K562 (cell line): ENCODE measurements around the gene EMX1. TPM values are rescaled to one million over a fixed set of nuclear protein-coding genes. Genes with fewer than 3 reads are reported as not detected.

Source experiments
- ATAC-seq: fragments of 200-7000 bp; cut with Tn5 transposase; 3 replicates; pipeline ENCODE4 v1.9.1; 2020; ENCODE audit warnings: moderate library complexity
- BruUV-seq: library from RNA; stranded (reverse); fragments of 400-500 nt; replicated peaks from 2 replicates; lab custom pipeline; 2021; lab: Mats Ljungman, UMichigan
- CTCF ChIA-PET: fragments of 300-600 bp; formaldehyde crosslinking; extraction: SDS; loops from one replicate; lab custom pipeline; 2021; ENCODE audit warnings: low intra/inter-chr PET ratio; lab: Yijun Ruan, JAX
- POLR2A ChIA-PET: fragments of 300-600, 350-650 bp; sonication (Branson Sonifier 250); formaldehyde crosslinking; extraction: SDS; loops from one replicate; lab custom pipeline; 2021; ENCODE audit warnings: antibody characterized with exemption, inconsistent platforms; lab: Yijun Ruan, JAX
- DNase-seq, 4 experiments: peaks; one replicate each; pipeline versions ENCODE4 v3.0.0 to v3.0.0-alpha.2; 2011 to 2018; ENCODE audit warnings: low spot score in 3 of 4, mixed read lengths in 3 of 4; ENCODE audit errors: extremely low read depth in 1 of 4
- FAIRE-seq: peaks from 2 replicates; lab custom pipeline; 2011; peaks lifted over from hg19 to GRCh38; lab: Jason Lieb, UNC
- H2AFZ ChIP-seq: 2 replicates; pipeline ENCODE4 v1.6.0; 2011; ENCODE audit warnings: low read depth, low read length, control low read depth, inconsistent platforms
- H3K27ac ChIP-seq: fragments of 200-600 bp; 3 replicates; pipeline ENCODE4 v1.8.0; 2011; ENCODE audit warnings: low read depth, mild to moderate bottlenecking, control low read depth, inconsistent platforms, low read length, moderate library complexity, mixed read lengths; ENCODE audit errors: extremely low read depth
- H3K27me3 ChIP-seq, 2 experiments: fragments of 300-600 bp in 1 of 2; 2 replicates in 1 of 2; 3 replicates in 1 of 2; pipeline versions ENCODE4 v1.6.0 to v1.8.0; 2011; ENCODE audit warnings: inconsistent platforms in 2 of 2, low read length in 2 of 2, mild to moderate bottlenecking in 1 of 2, mixed read lengths in 1 of 2, moderate library complexity in 1 of 2; ENCODE audit not compliant: control insufficient read depth in 2 of 2, insufficient read depth in 2 of 2
- H3K36me3 ChIP-seq: fragments of 300-600 bp; 3 replicates; pipeline ENCODE4 v1.8.0; 2011; ENCODE audit warnings: mild to moderate bottlenecking, low read length, inconsistent platforms; ENCODE audit not compliant: control insufficient read depth, insufficient read depth
- H3K4me1 ChIP-seq, 2 experiments: fragments of 200-600 bp in 1 of 2; replicated peaks in 1 of 2; 2 replicates in 1 of 2; 3 replicates in 1 of 2; pipeline versions ENCODE4 v1.5.1 to v1.8.0; 2011; ENCODE audit warnings: inconsistent platforms in 2 of 2, low read length in 2 of 2, mild to moderate bottlenecking in 1 of 2, mixed read lengths in 1 of 2, moderate library complexity in 1 of 2; ENCODE audit not compliant: control insufficient read depth in 2 of 2, insufficient read depth in 2 of 2
- H3K4me2 ChIP-seq: 2 replicates; pipeline ENCODE4 v1.6.1; 2011; ENCODE audit warnings: low read length, control low read depth, inconsistent platforms, mixed read lengths; ENCODE audit not compliant: insufficient read depth
- H3K4me3 ChIP-seq: fragments of 200-600 bp; sonication (generic), shearing (Covaris generic); 2 replicates; pipeline ENCODE4 v1.5.1; 2016; ENCODE audit warnings: control low read depth, inconsistent platforms
- H3K79me2 ChIP-seq: fragments of 200-600 bp; 3 replicates; pipeline ENCODE4 v1.8.0; 2011; ENCODE audit warnings: low read length, inconsistent platforms; ENCODE audit not compliant: control insufficient read depth, insufficient read depth
- H3K9ac ChIP-seq, 2 experiments: 2 replicates each; pipeline versions ENCODE4 v1.6.0 to v1.6.1; 2011; ENCODE audit warnings: low read depth in 2 of 2, low read length in 2 of 2, control low read depth in 1 of 2, inconsistent platforms in 1 of 2, mild to moderate bottlenecking in 1 of 2, mixed read lengths in 1 of 2; ENCODE audit not compliant: insufficient read depth in 1 of 2
- H3K9me1 ChIP-seq: one replicate; pipeline ENCODE4 v1.6.0; 2011; ENCODE audit warnings: inconsistent platforms, mild to moderate bottlenecking, low read length, moderate library complexity; ENCODE audit not compliant: control insufficient read depth, insufficient read depth
- H3K9me3 ChIP-seq: replicated peaks from 2 replicates; pipeline ENCODE4 v1.5.1; 2011; ENCODE audit warnings: low read depth, low read length, inconsistent platforms; ENCODE audit not compliant: control insufficient read depth, insufficient read depth
- H4K20me1 ChIP-seq: replicated peaks from 2 replicates; pipeline ENCODE4 v1.6.1; 2011; ENCODE audit warnings: low read length, inconsistent platforms, mixed read lengths; ENCODE audit not compliant: control insufficient read depth, insufficient read depth
- ATF1 ChIP-seq, 2 experiments: fragments of 450-650 bp in 1 of 2; IDR thresholded peaks; 2 replicates each; pipeline ENCODE4 v1.6.1; 2016; ENCODE audit warnings: missing compliant biosample characterization in 1 of 2, missing genetic modification characterization in 1 of 2
- BACH1 ChIP-seq: fragments of 200-800 bp; sonication (Bioruptor generic); IDR thresholded peaks from 2 replicates; pipeline ENCODE4 v1.6.1; 2016; ENCODE audit warnings: missing genetic modification characterization, missing compliant biosample characterization
- CBFA2T2 ChIP-seq: fragments of 450-650 bp; conservative IDR thresholded peaks from 2 replicates; pipeline ENCODE4 v1.6.1; 2017; ENCODE audit warnings: mild to moderate bottlenecking
- CREB5 ChIP-seq: fragments of 250-450 bp; sonication (Bioruptor Pico); IDR thresholded peaks from 2 replicates; pipeline ENCODE4 v1.5.0; 2020; ENCODE audit warnings: mild to moderate bottlenecking
- FOXA1 ChIP-seq: fragments of 450-650 bp; IDR thresholded peaks from 2 replicates; pipeline ENCODE4 v1.6.1; 2016; ENCODE audit warnings: mild to moderate bottlenecking, borderline replicate concordance
- FOXA3 ChIP-seq, 2 experiments: fragments of 450-650 bp in 1 of 2; sonication (generic) in 1 of 2; formaldehyde crosslinking; IDR thresholded peaks in 1 of 2; conservative IDR thresholded peaks in 1 of 2; 2 replicates each; pipeline versions ENCODE4 v1.4.0 to v1.8.0; 2020 to 2022; ENCODE audit warnings: mild to moderate bottlenecking in 2 of 2, missing genetic modification reagents in 1 of 2
- GATAD2A ChIP-seq: fragments of 450-650 bp; IDR thresholded peaks from 2 replicates; pipeline ENCODE4 v1.6.1; 2017
- GTF2E2 ChIP-seq: fragments of 200-800 bp; sonication (Bioruptor generic); IDR thresholded peaks from 2 replicates; pipeline ENCODE4 v1.6.1; 2016; ENCODE audit warnings: missing genetic modification characterization, missing compliant biosample characterization
- HMBOX1 ChIP-seq: sonication (generic); IDR thresholded peaks from 2 replicates; pipeline ENCODE4 v1.6.1; 2016
- NCOR1 ChIP-seq: fragments of 450-650 bp; IDR thresholded peaks from 2 replicates; pipeline ENCODE4 v1.6.1; 2016; ENCODE audit warnings: mild to moderate bottlenecking, moderate library complexity
- NFRKB ChIP-seq: fragments of 450-650 bp; IDR thresholded peaks from 2 replicates; pipeline ENCODE4 v1.6.1; 2016; ENCODE audit warnings: low read depth
- NR2F6 ChIP-seq: fragments of 450-650 bp; formaldehyde crosslinking; IDR thresholded peaks from 2 replicates; pipeline ENCODE4 v1.4.0; 2020; ENCODE audit warnings: mild to moderate bottlenecking
- TARDBP ChIP-seq: fragments of 450-650 bp; IDR thresholded peaks from 2 replicates; pipeline ENCODE4 v1.6.1; 2016
- ZBTB7A ChIP-seq: IDR thresholded peaks from 2 replicates; pipeline ENCODE4 v1.6.1; 2011; ENCODE audit warnings: low read depth, mild to moderate bottlenecking, low read length, moderate library complexity, borderline replicate concordance; ENCODE audit not compliant: control insufficient read depth
- ZFP1 ChIP-seq: fragments of 450-650 bp; formaldehyde crosslinking; IDR thresholded peaks from 2 replicates; pipeline ENCODE4 v1.4.0; 2020; ENCODE audit warnings: mild to moderate bottlenecking, mixed read lengths
- ZNF3 ChIP-seq: fragments of 250-450 bp; sonication (Bioruptor Pico); IDR thresholded peaks from 2 replicates; pipeline ENCODE4 v1.5.0; 2021; ENCODE audit warnings: mild to moderate bottlenecking, moderate library complexity
- ZNF436 ChIP-seq: fragments of 250-450, 450-650 bp; sonication (Bioruptor Pico); formaldehyde crosslinking; IDR thresholded peaks from 2 replicates; pipeline ENCODE4 v1.7.0; 2020; ENCODE audit warnings: mild to moderate bottlenecking
- WGBS: fragments of 100-300 bp; shearing (Covaris generic); methylation state at CpG from one replicate; pipeline ENCODE4 v1.1.6; 2016; ENCODE audit warnings: low coverage, mixed read lengths; ENCODE audit not compliant: insufficient coverage; ENCODE audit errors: missing lambda C conversion rate; 5-methylcytosine and 5-hydroxymethylcytosine counted together
- in situ Hi-C: fragments of 300-500 bp; cut with MboI; formaldehyde crosslinking; loops from 4 replicates; pipeline ENCODE4 v1.15.0; 2018; ENCODE audit warnings: inconsistent platforms, mixed read lengths
- intact Hi-C: fragments of 100-400 bp; cut with micrococcal nuclease; formaldehyde crosslinking; loops from 2 replicates; pipeline ENCODE4 v1.14.2; 2022
- polyA plus RNA-seq, 8 experiments: library from polyadenylated mRNA; depleted of rRNA in 4 of 8; stranded (reverse) in 5 of 8; unstranded in 3 of 8; fragments of >200 nt; fragmentation: Nextera tagmentation in 2 of 8; fragmentation: Illumina TruSeq in 1 of 8; extraction: Ambion mirVana in 2 of 8; extraction: Trizol in 1 of 8; gene quantifications; 2 replicates each; pipeline versions ENCODE4 v1.2.1 to v1.2.3, GENCODE V29; 2011 to 2014; ENCODE audit warnings: inconsistent platforms in 1 of 8, missing spikeins in 1 of 8
- total RNA-seq, 7 experiments: library from RNA; depleted of rRNA in 6 of 7; stranded (reverse); fragments of >200 nt in 6 of 7; fragmentation: Illumina TruSeq in 2 of 7; extraction: Trizol in 2 of 7; gene quantifications; 2 replicates each; pipeline versions ENCODE4 v1.2.1 to v1.2.3, GENCODE V29; 2011 to 2021; ENCODE audit warnings: low replicate concordance in 1 of 7
- TF ChIP-seq, protein P1 (sequence below): fragments of 250-450 bp; sonication (Bioruptor Pico); IDR thresholded peaks from 2 replicates; pipeline ENCODE4 v1.8.0; 2022; ENCODE audit warnings: moderate library complexity, mild to moderate bottlenecking, inconsistent platforms
- TF ChIP-seq, protein P2 (sequence below): IDR thresholded peaks from 3 replicates; pipeline ENCODE4 v1.6.1; 2011; ENCODE audit warnings: borderline replicate concordance, mild to moderate bottlenecking; ENCODE audit not compliant: insufficient read length, insufficient read depth
- TF ChIP-seq, protein P3 (sequence below): fragments of 250-450 bp; sonication (Bioruptor Pico); IDR thresholded peaks from 2 replicates; pipeline ENCODE4 v1.6.1; 2021; ENCODE audit warnings: mild to moderate bottlenecking

EMX1 gene
- total and polyA plus RNA-seq, 9 of the 15 experiments (the other 6 are each of a cell fraction or from before 2014, with no cell fraction given), result 0.10 to 0.32 (median 0.21) TPM; not detected in 6

DNA sequence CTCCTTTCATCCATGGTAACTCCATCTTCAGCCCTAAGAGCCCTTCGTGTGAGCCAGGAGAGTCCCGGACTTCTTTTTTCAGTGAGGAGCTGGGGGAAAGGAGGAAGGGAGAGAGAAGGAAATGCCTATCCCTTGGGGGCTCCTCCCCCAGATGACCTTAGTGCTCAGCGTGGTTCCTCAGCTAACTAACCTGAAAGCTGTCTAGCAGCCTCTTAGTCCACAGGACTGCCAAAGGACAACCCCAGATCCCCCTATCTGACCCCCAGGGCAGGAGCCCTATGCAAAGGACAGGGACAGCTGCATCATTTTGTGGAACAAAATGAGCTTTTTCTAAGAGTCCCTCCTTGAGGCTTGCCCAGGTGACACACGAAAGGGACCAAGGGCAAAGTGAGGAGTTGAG, 22.2 kb upstream of the EMX1 start:
- TF ChIP-seq ZBTB7A, result no peak
- TF ChIP-seq BACH1 (tag), result no peak
- TF ChIP-seq NFRKB, result no peak
- TF ChIP-seq CREB5 (CRISPR knock-in tag), result no peak
- TF ChIP-seq GTF2E2, result no peak
- no peak for TF ChIP-seq ZFP1 (CRISPR knock-in tag)
- no peak for TF ChIP-seq NCOR1
- no peak for TF ChIP-seq ATF1 (CRISPR knock-in tag; IDR thresholded peaks at IDR 0.05)
- TF ChIP-seq ATF1 (tag; IDR thresholded peaks at IDR 0.05), result no peak
- TF ChIP-seq ZNF3 (CRISPR knock-in tag), result no peak
- TF ChIP-seq FOXA3 (CRISPR knock-in tag; conservative IDR thresholded peaks at IDR 0.05 in 1 of 2, IDR thresholded peaks at IDR 0.05 in 1 of 2), result no peak
- TF ChIP-seq, protein P1, sequence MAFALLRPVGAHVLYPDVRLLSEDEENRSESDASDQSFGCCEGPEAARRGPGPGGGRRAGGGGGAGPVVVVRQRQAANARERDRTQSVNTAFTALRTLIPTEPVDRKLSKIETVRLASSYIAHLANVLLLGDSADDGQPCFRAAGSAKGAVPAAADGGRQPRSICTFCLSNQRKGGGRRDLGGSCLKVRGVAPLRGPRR (CRISPR knock-in tag), result no peak
- no peak for TF ChIP-seq NR2F6 (CRISPR knock-in tag)
- no peak for TF ChIP-seq ZNF436
- no peak for TF ChIP-seq TARDBP
- TF ChIP-seq FOXA1, result no peak
- TF ChIP-seq, protein P2, sequence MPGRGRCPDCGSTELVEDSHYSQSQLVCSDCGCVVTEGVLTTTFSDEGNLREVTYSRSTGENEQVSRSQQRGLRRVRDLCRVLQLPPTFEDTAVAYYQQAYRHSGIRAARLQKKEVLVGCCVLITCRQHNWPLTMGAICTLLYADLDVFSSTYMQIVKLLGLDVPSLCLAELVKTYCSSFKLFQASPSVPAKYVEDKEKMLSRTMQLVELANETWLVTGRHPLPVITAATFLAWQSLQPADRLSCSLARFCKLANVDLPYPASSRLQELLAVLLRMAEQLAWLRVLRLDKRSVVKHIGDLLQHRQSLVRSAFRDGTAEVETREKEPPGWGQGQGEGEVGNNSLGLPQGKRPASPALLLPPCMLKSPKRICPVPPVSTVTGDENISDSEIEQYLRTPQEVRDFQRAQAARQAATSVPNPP, result no peak
- no peak for TF ChIP-seq HMBOX1
- no peak for TF ChIP-seq GATAD2A
- TF ChIP-seq, protein P3, sequence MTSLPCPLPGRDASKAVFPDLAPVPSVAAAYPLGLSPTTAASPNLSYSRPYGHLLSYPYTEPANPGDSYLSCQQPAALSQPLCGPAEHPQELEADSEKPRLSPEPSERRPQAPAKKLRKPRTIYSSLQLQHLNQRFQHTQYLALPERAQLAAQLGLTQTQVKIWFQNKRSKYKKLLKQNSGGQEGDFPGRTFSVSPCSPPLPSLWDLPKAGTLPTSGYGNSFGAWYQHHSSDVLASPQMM (CRISPR knock-in tag), result no peak
- TF ChIP-seq CBFA2T2, result no peak
- ChIA-PET POLR2A (interaction anchor here (1.4 kb wide), 1 partner anchor 132 kb away, joined by 4 read pairs; no protein-coding TSS in a partner anchor), CTCF (interaction anchor here (3.4 to 6.2 kb wide), 2 partner anchors 269 to 282 kb away, joined by 26 to 56 read pairs; no protein-coding TSS in a partner anchor)
- H3K9me1 ChIP-seq, result no peaks in the 10 kb centered on the region
- no peak overlapping the region; a peak in 1 of 4 replicates for H3K9ac ChIP-seq
- no peak overlapping the region for H3K27ac ChIP-seq
- no peaks in the 10 kb centered on the region for H3K79me2 ChIP-seq
- peaks cover 16% of the 10 kb centered on the region; the same call in 1 of the 3 replicates for H3K36me3 ChIP-seq
- H3K4me3 ChIP-seq, result no peak overlapping the region
- no TSS peak for BruUV-seq
- in situ Hi-C loops, result no loop called here
- H4K20me1 ChIP-seq, result peaks cover 11% of the 10 kb centered on the region
- peaks cover 0 to 5% of the 10 kb centered on the region in 2 experiments; a peak in 1 of 5 replicates for H3K4me1 ChIP-seq
- DNase-seq (no peak), FAIRE-seq (no peak), ATAC-seq (no peak)
- WGBS, result 2% methylated on average over 4 of the region's 4 CpGs
- H3K4me2 ChIP-seq, result no peak overlapping the region
- no peaks in the 10 kb centered on the region for H3K9me3 ChIP-seq
- intact Hi-C loops, result no loop called here
- H3K27me3 ChIP-seq, result peaks cover 4 to 45% of the 10 kb centered on the region in 2 experiments; a peak in 3 of 5 replicates
- H2AFZ ChIP-seq, result no peak overlapping the region; the same call in 1 of the 2 replicates
